Common myeloid progenitor, CD34-positive (primary cell): Measurements from ENCODE around the gene MICU1.

Experiments
- CTCF ChIA-PET: fragments of 350-600 bp; sonication (Branson Sonifier 250); formaldehyde crosslinking; loops from one replicate; lab custom pipeline; 2021; ENCODE audit warnings: antibody characterized with exemption; lab: Charles Lee
- POLR2A ChIA-PET: fragments of 350-600 bp; sonication (Branson Sonifier 250); formaldehyde crosslinking; loops from one replicate; lab custom pipeline; 2021; ENCODE audit warnings: antibody characterized with exemption; lab: Charles Lee
- DNase-seq, 3 donors: peaks; one replicate each; pipeline versions ENCODE4 v3.0.0 to v3.0.0-alpha.2; 2013
- H3K27ac ChIP-seq, 2 experiments: 1 replicate in 1 of 2; 2 replicates in 1 of 2; pipeline ENCODE4 v1.7.0; 2013; ENCODE audit warnings: inconsistent platforms in 2 of 2, low read length in 2 of 2, mild to moderate bottlenecking in 2 of 2, low read depth in 1 of 2, moderate library complexity in 1 of 2; ENCODE audit not compliant: severe bottlenecking in 2 of 2, insufficient read depth in 1 of 2, poor library complexity in 1 of 2
- H3K27me3 ChIP-seq, 5 experiments: replicated peaks in 2 of 5; 1 replicate in 3 of 5; 2 replicates in 2 of 5; pipeline versions ENCODE4 v1.6.1 to v1.7.0; 2013; ENCODE audit warnings: low read length in 4 of 5, mild to moderate bottlenecking in 2 of 5, moderate library complexity in 2 of 5, inconsistent platforms in 1 of 5; ENCODE audit not compliant: insufficient read depth in 5 of 5, control insufficient read depth in 4 of 5
- H3K36me3 ChIP-seq, 4 experiments: 1 replicate in 2 of 4; 2 replicates in 2 of 4; pipeline versions ENCODE4 v1.6.1 to v1.7.0; 2013; ENCODE audit warnings: low read length in 3 of 4, control low read depth in 1 of 4, mild to moderate bottlenecking in 1 of 4; ENCODE audit not compliant: control insufficient read depth in 4 of 4, insufficient read depth in 4 of 4
- H3K4me1 ChIP-seq, 4 experiments: 1 replicate in 3 of 4; 2 replicates in 1 of 4; pipeline versions ENCODE4 v1.6.1 to v1.7.1; 2013; ENCODE audit warnings: low read length in 3 of 4, mild to moderate bottlenecking in 3 of 4, control low read depth in 1 of 4, inconsistent platforms in 1 of 4, moderate library complexity in 1 of 4; ENCODE audit not compliant: control insufficient read depth in 4 of 4, insufficient read depth in 4 of 4; ENCODE audit errors: control extremely low read depth in 1 of 4
- H3K4me3 ChIP-seq, 7 experiments: 1 replicate in 4 of 7; 2 replicates in 3 of 7; pipeline versions ENCODE4 v1.5.1 to v1.7.0; 2013; ENCODE audit warnings: mild to moderate bottlenecking in 7 of 7, low read length in 6 of 7, moderate library complexity in 6 of 7, inconsistent platforms in 2 of 7, low read depth in 2 of 7, control low read depth in 1 of 7; ENCODE audit not compliant: insufficient read depth in 4 of 7, control insufficient read depth in 1 of 7; ENCODE audit errors: extremely low read depth in 1 of 7
- H3K9me3 ChIP-seq, 5 experiments: 1 replicate in 4 of 5; 2 replicates in 1 of 5; pipeline versions ENCODE4 v1.6.1 to v1.7.1; 2013; ENCODE audit warnings: low read length in 4 of 5, mild to moderate bottlenecking in 2 of 5, inconsistent platforms in 1 of 5, low read depth in 1 of 5, moderate library complexity in 1 of 5; ENCODE audit not compliant: control insufficient read depth in 4 of 5, insufficient read depth in 2 of 5; ENCODE audit errors: control extremely low read depth in 1 of 5
- WGBS: methylation state at CpG from one replicate; pipeline ENCODE4 v1.1.5; 2013; ENCODE audit not compliant: insufficient coverage; 5-methylcytosine and 5-hydroxymethylcytosine counted together

The MICU1 gene

DNA sequence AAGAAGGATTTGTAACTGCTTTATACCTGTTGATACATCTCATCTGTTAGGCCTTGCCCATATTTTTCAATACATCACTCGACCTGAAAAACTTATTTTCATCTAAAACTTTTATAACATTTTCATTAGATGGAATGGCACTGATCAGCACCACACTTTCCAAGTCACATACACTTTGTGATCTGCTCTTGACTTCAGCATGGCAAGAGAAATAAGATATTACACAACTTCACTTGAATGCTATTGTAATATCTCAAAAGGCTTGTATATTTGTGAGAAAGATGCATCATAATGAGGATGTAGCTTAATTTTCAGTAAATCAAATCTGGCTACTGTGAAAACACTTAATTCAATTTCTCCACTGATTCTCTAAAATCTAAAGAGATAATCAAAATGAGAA, 126.2 kb downstream of the MICU1 start:
- H3K27me3 ChIP-seq, result no peaks in the 10 kb centered on the region
- WGBS, result 100% methylated on average over 1 of the region's 1 CpG
- peaks cover 0 to 7% (median 3%) of the 10 kb centered on the region in 5 experiments for H3K9me3 ChIP-seq
- no peak overlapping the region for H3K4me3 ChIP-seq
- no peak overlapping the region for H3K27ac ChIP-seq
- H3K4me1 ChIP-seq, result peaks cover 0 to 11% (median 0%) of the 10 kb centered on the region in 4 experiments
- no peak for DNase-seq
- H3K36me3 ChIP-seq, result no peaks in the 10 kb centered on the region
- ChIA-PET POLR2A (no interaction called here), CTCF (interaction anchor here (1.1 kb wide), 1 partner anchor 84 kb away, joined by 3 read pairs; no protein-coding TSS in a partner anchor)

DNA sequence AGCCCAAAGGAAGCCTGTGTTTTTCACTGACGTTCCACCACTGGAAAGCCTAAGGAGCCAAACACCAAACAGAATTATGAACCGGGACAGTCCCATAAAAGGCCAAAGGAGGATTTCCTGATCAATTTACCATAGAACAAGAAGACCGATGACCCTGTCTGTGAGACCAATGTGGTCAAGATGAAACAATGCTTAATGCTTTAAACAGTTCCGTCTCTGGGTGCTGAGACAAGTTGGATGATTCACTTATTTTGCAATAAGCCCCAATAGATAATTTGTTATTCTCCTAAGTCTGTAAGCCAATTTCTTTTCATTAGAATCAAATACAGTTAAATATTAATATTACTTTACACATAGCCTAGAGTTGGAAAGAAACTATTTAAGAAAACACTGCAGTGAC, 134.9 kb downstream of the MICU1 start:
- H3K4me1 ChIP-seq, result no peaks in the 10 kb centered on the region
- no peak overlapping the region for H3K27ac ChIP-seq
- ChIA-PET CTCF (no interaction called here), POLR2A (no interaction called here)
- no peak for DNase-seq
- H3K36me3 ChIP-seq, result no peaks in the 10 kb centered on the region
- WGBS, result 96% methylated on average over 3 of the region's 4 CpGs
- H3K4me3 ChIP-seq, result no peak overlapping the region
- no peaks in the 10 kb centered on the region for H3K27me3 ChIP-seq
- H3K9me3 ChIP-seq, result no peaks in the 10 kb centered on the region

DNA sequence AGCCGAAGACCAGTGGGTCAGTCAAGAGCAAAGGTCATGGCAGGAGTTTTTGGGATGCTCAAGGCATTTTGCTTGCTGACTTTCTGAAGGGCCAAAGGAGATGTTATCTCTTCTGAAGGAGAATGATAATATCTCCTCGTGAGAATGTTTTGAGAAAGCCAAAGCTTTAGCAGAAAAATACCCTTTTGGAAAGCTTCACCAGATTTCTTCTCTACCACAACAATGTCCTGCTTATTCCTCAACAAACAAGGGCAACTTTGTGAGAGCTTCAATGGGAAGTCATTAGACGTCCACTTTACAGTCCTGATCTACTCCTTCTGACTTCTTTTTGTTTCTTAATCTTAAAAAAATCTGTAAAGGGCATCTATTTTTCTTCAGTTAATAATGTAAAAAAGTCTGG, 138.4 kb downstream of the MICU1 start:
- H3K9me3 ChIP-seq, result no peaks in the 10 kb centered on the region
- H3K27me3 ChIP-seq, result no peaks in the 10 kb centered on the region
- DNase-seq, result no peak
- H3K27ac ChIP-seq, result no peak overlapping the region
- no peak overlapping the region for H3K4me3 ChIP-seq
- CTCF ChIA-PET, result interaction anchor here (0.5 to 1.0 kb wide), 2 partner anchors 27 to 257 kb away, joined by 3 read pairs; no protein-coding TSS in a partner anchor
- no peaks in the 10 kb centered on the region for H3K4me1 ChIP-seq
- WGBS, result 93% methylated on average over 2 of the region's 3 CpGs
- H3K36me3 ChIP-seq, result no peaks in the 10 kb centered on the region
- POLR2A ChIA-PET, result no interaction called here

DNA sequence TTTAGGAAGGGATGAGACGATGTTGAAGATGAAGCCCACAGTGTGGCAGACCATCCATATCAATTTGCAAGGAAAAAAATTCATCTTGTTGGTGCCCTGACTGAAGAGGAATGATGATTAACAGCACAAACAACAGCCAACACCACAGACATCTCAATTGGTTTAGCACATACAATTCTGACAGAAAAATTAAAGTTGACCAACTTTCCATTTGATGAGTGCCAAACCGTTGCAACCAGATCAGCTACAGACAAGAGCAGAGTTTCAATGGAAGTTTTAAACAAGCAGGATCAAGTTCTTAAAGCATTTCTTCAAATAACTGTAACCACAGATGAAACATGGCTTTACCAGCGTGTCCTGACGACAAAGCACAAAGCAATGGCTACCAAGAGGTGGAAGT, 138.8 kb downstream of the MICU1 start:
- 94% methylated on average over 2 of the region's 4 CpGs for WGBS
- Histone ChIP-seq H3K27me3 (no peaks in the 10 kb centered on the region), H3K9me3 (no peaks in the 10 kb centered on the region), H3K4me1 (no peaks in the 10 kb centered on the region), H3K4me3 (no peak overlapping the region), H3K36me3 (no peaks in the 10 kb centered on the region), H3K27ac (no peak overlapping the region)
- ChIA-PET POLR2A (no interaction called here), CTCF (no interaction called here)
- no peak for DNase-seq

DNA sequence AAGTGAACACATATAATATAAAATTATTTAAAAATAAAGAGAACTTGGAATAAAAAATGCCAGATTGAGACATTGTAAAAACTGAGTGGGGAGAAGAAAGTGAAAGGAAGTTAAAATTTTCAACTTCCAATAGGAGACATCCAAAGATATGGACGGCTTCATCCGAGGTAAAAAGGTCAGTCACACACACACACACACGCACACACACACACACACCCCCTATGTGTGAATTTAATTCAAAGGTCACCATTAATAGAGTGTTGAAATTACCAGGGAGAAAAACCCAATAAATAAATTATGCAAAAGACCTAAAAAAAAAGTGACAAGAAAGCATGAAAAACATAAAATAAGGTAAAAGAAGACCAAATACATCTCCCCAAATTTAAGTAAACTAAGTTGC, 140.2 kb downstream of the MICU1 start:
- POLR2A ChIA-PET, result no interaction called here
- Histone ChIP-seq H3K4me1 (no peaks in the 10 kb centered on the region), H3K9me3 (no peaks in the 10 kb centered on the region), H3K36me3 (no peaks in the 10 kb centered on the region), H3K27me3 (no peaks in the 10 kb centered on the region), H3K4me3 (no peak overlapping the region), H3K27ac (no peak overlapping the region)
- CTCF ChIA-PET, result no interaction called here
- no CpG with 5 or more reads among the region's 3 CpGs for WGBS
- no peak for DNase-seq

DNA sequence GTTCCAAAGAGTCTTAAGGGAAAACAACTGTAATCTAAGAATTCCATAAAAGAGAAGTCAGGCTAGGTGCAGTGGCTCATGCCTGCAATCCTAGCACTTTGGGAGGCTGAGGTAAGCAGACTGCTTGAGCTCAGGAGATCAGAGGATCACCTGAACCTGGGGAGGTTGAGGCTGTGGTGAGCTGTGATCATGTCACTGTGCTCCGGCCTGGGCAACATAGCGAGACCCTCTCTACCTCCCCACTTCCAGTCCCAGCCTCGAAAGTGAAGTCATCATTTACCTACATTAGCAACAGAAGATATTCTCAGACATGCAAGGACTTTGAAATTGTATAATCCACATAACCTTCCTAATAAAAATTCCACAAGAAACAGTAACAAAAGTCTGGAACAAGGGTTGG, 141.4 kb downstream of the MICU1 start:
- Histone ChIP-seq H3K27ac (no peak overlapping the region), H3K36me3 (no peaks in the 10 kb centered on the region), H3K4me1 (no peaks in the 10 kb centered on the region), H3K9me3 (no peaks in the 10 kb centered on the region), H3K4me3 (no peak overlapping the region), H3K27me3 (no peaks in the 10 kb centered on the region)
- CTCF ChIA-PET, result no interaction called here
- POLR2A ChIA-PET, result no interaction called here
- DNase-seq, result no peak
- WGBS, result 100% methylated on average over 3 of the region's 3 CpGs

DNA sequence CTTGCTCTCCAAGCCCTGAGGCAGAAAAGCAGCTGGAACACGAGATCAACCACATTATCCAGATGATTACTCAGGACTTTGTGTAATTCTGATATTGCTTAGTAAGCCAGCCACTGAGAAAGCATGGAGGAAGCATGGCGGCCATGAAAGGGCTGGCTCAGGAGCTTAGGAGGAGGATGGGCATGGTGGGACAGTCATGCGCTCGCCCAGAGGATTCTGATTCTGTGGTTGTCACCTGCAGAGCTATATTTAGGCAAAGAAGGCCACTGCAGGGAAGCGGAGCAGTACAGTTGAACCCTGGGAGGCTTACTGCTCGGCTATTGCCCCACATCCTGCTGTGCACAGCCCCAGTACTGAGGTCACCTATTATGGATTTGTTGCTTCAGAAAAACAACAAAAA, 142.4 kb downstream of the MICU1 start:
- Histone ChIP-seq H3K36me3 (no peaks in the 10 kb centered on the region), H3K27ac (no peak overlapping the region), H3K27me3 (no peaks in the 10 kb centered on the region), H3K4me3 (no peak overlapping the region), H3K9me3 (no peaks in the 10 kb centered on the region), H3K4me1 (no peaks in the 10 kb centered on the region)
- ChIA-PET CTCF (no interaction called here), POLR2A (interaction anchor here (0.5 kb wide), 1 partner anchor 578 kb away, joined by 3 read pairs; no protein-coding TSS in a partner anchor)
- DNase-seq, result no peak
- WGBS, result 94% methylated on average over 5 of the region's 6 CpGs
